T-helper 2 cell (primary cell): ENCODE data around the gene VIPR2.

Experiments
- DNase-seq, 5 experiments: peaks; one replicate each; pipeline versions ENCODE4 v3.0.0 to v3.0.0-alpha.2; 2012 to 2022

The VIPR2 gene

GRCh38 chr7:159119026-159119741 lies 25.5 kb downstream of the VIPR2 start:
- no peak for DNase-seq

DNA sequence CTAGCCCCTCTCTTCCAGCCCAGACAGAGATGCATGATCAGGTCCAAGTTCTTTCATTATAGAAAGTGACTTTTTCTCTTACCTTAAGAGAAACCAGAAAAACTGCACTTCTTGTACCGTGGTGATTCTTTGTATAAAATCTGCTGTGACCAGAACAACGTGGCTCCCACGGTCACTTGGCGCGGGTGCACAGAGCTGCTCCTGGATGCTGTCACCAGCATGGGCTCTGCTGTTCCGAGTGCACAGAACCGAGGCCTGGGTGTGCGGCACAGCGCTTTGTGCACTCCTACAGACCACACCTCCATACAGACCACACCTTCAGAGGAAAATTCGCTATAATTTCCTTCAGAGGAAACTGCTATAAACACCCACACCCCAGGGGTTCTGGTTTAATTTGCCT lies 26.0 kb downstream of the VIPR2 start:
- DNase-seq = no peak

- DNase-seq = no peak
Measured at GRCh38 chr7:159118197-159118595, 26.5 kb downstream of the VIPR2 start.

DNA sequence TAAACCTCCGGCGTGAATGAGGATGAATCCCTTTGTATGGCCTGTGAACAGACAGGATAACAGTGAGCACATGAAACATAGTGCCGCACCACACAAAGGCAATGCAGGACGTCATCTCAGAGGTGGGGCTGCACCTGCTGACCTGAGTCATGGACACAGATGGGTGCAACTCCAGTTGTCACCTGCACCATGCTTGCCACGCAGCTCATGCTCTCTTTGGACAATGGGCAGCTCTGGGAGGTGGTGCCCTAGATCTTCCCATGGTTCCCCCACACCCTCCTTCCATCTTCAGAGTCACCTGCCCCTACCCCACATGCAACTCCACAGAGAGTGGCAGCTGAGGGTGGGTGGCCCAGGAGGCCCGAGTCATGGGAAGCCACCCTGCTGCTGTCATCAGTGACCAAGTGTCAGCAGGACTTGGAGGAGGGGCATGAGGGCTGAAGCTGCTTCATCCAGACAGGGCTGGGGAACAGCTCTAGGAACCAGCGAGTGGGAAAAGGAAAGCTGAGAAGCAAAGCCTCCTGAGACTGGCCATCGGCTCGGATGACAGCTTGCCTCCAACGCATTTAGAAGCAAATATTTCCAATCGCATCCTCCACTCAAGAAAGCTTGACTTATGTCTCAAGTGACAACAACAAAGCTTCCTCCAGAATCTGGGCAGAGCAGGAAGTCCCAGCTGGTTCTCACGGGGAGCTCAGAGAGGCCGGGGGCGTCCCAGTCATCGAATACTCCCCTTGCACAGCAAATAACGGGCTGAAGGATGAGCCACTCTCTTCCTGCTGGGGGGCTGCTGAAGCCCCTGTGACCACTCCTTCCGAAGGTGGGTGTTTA lies 27.1 kb downstream of the VIPR2 start:
- DNase-seq = no peak

GRCh38 chr7:159116581-159117339 lies 27.9 kb downstream of the VIPR2 start:
- no peak for DNase-seq

GRCh38 chr7:159115601-159116501 lies 28.8 kb downstream of the VIPR2 start:
- no peak for DNase-seq

GRCh38 chr7:159114981-159115380 lies 29.7 kb downstream of the VIPR2 start:
- no peak for DNase-seq

- no peak for DNase-seq
Measured at GRCh38 chr7:159114096-159114495, 30.6 kb downstream of the VIPR2 start.

DNA sequence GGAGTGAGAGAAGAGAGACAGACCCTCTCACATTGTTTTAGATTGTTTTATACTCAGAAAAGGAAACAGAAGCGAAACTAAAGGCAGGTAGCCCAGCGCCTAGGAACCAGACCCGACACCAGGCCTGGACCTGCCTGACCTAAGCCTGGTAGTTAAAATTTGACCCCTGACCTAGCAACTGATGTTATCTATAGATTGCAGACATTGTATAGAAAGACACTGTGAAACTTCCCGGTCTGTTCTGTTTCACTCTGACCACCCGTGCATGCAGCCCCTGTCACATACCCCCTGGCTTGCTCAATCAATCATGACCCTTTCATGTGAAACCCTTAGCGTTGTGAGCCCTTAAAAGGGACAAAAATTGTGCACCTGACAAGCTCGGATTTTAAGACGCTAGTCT lies 31.6 kb downstream of the VIPR2 start:
- no peak for DNase-seq

DNA sequence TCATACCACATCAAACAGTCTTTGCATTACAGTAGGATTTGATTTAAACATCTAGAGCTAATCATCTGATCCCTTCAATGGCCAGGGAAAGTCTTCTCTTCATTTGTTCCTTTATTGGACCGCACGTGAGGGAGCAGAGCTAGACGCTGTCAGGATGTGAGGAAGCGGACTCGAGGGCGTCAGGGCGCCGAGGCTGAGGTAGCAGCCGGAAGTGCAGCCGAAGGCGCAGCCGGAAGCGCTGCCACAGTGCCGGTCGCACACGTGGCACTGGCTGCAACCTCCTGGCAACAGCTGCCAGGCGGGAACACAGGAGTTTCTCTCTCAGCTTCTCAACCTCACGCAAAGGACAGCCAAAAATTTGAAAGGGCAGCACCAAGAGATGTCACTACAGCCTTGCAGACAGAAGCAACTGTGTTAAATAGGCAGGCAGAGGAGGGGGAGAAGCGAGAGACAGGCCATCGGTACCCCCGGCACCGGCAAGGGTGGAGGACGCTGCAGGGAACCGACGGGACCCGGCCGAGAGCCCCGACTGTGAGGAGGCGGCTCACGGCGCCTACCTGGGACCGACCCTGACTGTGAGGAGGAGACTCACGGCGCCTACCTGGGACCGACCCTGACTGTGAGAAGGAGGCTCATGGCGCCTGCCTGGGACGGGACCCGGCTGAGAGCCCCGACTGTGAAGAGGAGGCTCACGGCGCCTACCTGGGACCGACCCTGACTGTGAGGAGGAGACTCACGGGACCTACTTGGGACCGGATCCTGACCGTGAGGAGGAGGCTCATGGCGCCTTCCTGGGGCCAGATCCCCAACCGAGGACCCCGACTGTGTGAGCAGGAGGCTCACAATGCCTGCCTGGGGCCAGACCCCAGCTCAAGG lies 32.3 kb downstream of the VIPR2 start:
- DNase-seq = peak in 1 of 5 experiments; percentile 58

DNA sequence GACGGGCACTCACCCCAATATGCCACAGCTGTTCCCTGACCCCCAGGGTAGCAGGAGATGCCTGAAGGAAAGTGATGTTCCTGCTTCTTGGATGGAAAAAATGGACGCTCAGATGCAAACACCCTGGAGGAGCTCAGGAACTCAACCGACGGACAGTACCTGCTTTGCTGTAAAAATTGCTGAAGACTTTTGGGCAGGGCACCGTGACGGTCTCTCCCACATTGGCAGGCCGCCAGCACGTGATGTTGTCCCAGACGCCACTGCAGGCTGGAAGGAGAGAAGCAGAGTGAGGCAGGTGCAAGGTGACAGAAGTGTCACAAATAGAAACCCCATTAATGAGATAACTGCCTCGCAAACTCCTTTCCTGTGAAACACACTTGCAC lies 35.0 kb downstream of the VIPR2 start:
- DNase-seq = no peak

GRCh38 chr7:159108941-159109652 lies 35.6 kb downstream of the VIPR2 start:
- DNase-seq = no peak

DNA sequence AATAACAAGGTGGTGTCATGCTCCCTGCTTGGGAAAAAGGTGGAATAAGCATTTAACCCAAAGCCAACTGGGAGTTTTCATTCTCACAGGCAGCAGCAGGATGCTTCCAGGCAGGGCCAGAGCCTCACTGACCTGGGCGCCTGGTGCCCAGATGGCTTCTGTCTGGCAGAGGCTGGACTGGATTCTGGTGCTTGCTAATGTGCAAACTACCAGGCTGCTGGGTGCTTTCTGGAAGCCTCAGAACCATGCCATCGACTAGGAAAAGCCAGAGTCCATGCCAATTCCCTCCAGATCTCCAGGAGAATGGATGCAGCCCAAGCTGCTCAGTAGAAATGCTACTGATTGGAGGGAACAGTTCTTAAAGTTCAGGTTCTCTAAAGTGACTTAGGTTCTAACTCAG lies 36.2 kb downstream of the VIPR2 start:
- DNase-seq = no peak

- no peak for DNase-seq
Measured at GRCh38 chr7:159107161-159107892, 37.3 kb downstream of the VIPR2 start.

DNA sequence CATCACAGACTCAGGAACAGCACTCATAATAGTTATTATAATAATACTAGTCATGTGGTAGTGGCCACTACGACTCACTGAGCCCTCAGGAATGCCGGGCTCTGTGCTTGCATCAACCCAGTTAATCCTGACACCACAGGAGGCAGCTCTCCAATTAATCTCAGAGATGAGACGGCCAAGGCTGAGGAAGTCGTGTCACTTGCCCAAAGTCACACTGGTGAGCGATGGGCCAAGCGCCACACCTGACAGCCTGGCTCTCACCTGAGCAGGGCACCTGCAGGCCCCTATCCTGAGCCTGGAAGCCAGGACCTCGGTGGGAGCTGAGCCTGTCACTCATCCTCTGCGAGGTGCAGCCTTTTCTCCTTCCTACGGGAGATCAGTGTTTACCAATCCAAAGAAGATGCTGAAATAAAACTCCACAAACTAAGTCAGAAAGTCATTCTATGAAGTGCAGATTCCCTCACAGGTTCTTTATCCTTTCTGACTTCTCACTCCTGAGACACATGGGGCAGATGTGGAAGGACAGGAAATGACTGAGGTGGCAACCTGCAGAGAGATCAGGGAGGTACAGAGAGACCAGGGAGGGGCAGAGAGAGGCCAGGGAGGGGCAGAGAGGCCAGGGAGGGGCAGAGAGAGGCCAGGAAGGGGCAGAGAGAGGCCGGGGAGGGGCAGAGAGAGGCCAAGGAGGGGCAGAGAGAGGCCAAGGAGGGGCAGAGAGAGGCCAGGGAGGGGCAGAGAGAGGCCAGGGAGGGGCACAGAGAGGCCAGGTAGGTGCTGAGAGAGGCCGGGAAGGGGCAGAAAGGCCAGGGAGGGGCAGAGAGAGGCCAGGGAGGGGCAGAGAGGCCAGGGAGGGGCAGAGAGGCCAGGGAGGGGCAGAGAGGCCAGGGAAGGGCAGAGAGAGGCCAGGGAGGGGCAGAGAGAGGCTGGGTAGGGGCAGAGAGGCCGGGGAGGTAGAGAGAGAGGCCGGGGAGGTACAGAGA lies 38.5 kb downstream of the VIPR2 start:
- no peak for DNase-seq

DNA sequence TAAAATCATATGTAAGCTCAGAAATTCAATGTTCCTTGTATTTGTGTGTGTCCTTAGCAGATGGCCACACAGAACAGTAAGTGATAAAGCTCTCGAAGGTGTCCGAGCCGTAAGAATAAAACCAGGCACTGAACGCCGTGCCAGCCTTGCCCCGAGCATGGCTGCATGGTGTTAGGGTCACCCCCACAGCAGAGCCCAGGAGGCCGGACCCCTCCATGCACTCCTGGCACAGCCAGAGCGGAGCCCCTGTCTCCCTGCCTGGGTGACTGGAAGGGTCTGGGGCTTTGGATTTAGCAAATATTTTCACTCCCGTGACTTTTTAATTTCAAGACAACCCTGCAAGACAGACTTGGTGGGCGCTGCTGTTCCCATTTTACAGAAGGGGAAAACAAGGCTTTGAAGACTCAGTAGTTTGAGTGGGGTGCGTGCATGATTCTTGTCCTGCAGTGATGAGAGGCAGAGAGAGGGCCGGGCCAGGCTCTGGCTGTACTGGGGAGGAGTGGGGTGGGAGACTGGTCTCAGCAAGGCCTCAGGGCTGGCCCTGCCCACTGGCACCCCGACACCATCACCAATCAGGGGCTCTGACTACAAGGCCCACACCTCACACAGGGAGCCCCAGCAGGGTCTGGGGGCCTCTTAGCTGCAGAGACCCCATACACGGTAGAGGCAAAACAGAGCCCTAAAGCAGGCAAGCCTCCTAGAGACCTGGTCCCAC lies 39.4 kb downstream of the VIPR2 start:
- no peak for DNase-seq

DNA sequence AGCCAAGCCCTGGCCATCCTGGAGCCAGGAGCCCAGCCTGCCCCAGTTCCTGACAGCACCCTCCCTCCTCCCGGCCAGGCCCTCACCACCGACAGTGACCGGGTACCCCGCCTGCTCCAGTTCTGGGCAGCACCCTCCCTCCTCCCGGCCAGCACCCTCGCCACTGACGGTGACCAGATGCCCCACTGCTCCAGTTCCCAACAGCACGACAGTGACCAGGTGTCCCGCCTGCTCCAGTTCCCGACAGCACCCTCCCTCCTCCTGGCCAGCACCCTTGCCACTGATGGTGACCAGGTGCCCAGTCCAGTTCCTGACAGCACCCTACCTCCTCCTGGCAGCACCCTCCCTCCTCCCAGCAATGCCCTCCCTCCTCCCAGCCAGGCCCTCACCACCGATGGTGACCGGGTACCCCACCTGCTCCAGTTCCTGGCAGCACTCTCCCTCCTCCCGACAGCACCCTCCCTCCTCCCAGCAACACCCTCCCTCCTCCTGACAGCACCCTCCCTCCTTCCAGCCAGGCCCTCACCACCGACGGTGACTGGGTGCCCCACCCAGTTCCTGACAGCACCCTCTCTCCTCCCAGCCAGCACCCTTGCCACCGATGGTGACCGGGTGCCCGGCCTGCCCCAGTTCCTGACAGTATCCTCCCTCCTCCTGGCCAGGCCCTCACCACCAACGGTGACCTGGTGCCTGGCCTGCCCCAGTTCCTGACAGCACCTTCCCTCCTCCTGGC lies 40.3 kb downstream of the VIPR2 start:
- DNase-seq = no peak
